HEK293 (cell line): Measurements from ENCODE around the gene PCDH15.
A peak's percentile ranks its signal among the peaks of the same experiment; 100 is the strongest.

Source experiments
- CTCF ChIA-PET: fragments of 350-600 bp; formaldehyde crosslinking; extraction: SDS; loops from one replicate; lab custom pipeline; 2021; ENCODE audit warnings: antibody characterized with exemption; lab: Yijun Ruan, JAX
- POLR2A ChIA-PET: fragments of 300-600 bp; formaldehyde crosslinking; extraction: SDS; loops from one replicate; lab custom pipeline; 2020; ENCODE audit warnings: antibody characterized with exemption, inconsistent platforms; lab: Yijun Ruan, JAX
- H3K27ac ChIP-seq: fragments of 200-500 bp; sonication (Bioruptor generic); 2 replicates; pipeline ENCODE4 v1.5.1; 2014; ENCODE audit warnings: low read depth, low read length, control low read depth, inconsistent platforms; ENCODE audit errors: extremely low read depth
- H3K36me3 ChIP-seq, 2 experiments: fragments of 200-500 bp in 1 of 2; sonication (Bioruptor generic) in 1 of 2; 1 replicate in 1 of 2; 2 replicates in 1 of 2; pipeline ENCODE4 v1.5.1; 2014 to 2017; ENCODE audit warnings: inconsistent platforms in 2 of 2, low read length in 2 of 2; ENCODE audit not compliant: control insufficient read depth in 2 of 2, insufficient read depth in 1 of 2
- H3K4me1 ChIP-seq: fragments of 200-500 bp; sonication (Bioruptor generic); 2 replicates; pipeline ENCODE4 v1.5.1; 2014; ENCODE audit warnings: mild to moderate bottlenecking, low read length, inconsistent platforms; ENCODE audit not compliant: control insufficient read depth, insufficient read depth
- H3K4me3 ChIP-seq: 2 replicates; pipeline ENCODE4 v1.5.1; 2011; ENCODE audit warnings: low read depth, mild to moderate bottlenecking, control low read depth, low read length, moderate library complexity
- H3K9me3 ChIP-seq: fragments of 200-500 bp; sonication (Bioruptor generic); 2 replicates; pipeline ENCODE4 v1.5.1; 2014; ENCODE audit warnings: low read depth, low read length, inconsistent platforms; ENCODE audit not compliant: control insufficient read depth, insufficient read depth
- BCL11B ChIP-seq: fragments of 450-650 bp; formaldehyde crosslinking; IDR thresholded peaks from 2 replicates; pipeline ENCODE4 v1.5.1; 2016; ENCODE audit warnings: low read depth, missing biosample characterization, missing genetic modification characterization
- GFI1B ChIP-seq: fragments of 450-650 bp; formaldehyde crosslinking; IDR thresholded peaks from 2 replicates; pipeline ENCODE4 v1.5.1; 2016; ENCODE audit warnings: missing biosample characterization, missing genetic modification characterization
- PRDM6 ChIP-seq: fragments of 450-650 bp; formaldehyde crosslinking; IDR thresholded peaks from 2 replicates; pipeline ENCODE4 v1.5.1; 2017; ENCODE audit warnings: missing biosample characterization, missing genetic modification characterization
- TCF7L2 ChIP-seq: IDR thresholded peaks from 2 replicates; pipeline ENCODE4 v1.6.1; 2011; ENCODE audit warnings: low read depth, mild to moderate bottlenecking, inconsistent platforms, low read length, moderate library complexity, borderline replicate concordance
- YY2 ChIP-seq: fragments of 450-650 bp; formaldehyde crosslinking; IDR thresholded peaks from 2 replicates; pipeline ENCODE4 v1.5.1; 2016; ENCODE audit warnings: missing biosample characterization, missing genetic modification characterization
- ZBTB7A ChIP-seq: fragments of 450-650 bp; formaldehyde crosslinking; IDR thresholded peaks from 2 replicates; pipeline ENCODE4 v1.5.1; 2016; ENCODE audit warnings: low read depth, missing biosample characterization, missing genetic modification characterization
- ZFHX2 ChIP-seq: fragments of 450-650 bp; formaldehyde crosslinking; conservative IDR thresholded peaks from 2 replicates; pipeline ENCODE4 v1.5.1; 2016; ENCODE audit warnings: missing biosample characterization, missing genetic modification characterization
- ZFP69B ChIP-seq: fragments of 450-650 bp; formaldehyde crosslinking; IDR thresholded peaks from 2 replicates; pipeline ENCODE4 v1.5.1; 2016; ENCODE audit warnings: missing biosample characterization, missing genetic modification characterization
- ZNF133 ChIP-seq: fragments of 450-650 bp; formaldehyde crosslinking; IDR thresholded peaks from 2 replicates; pipeline ENCODE4 v1.5.1; 2016; ENCODE audit warnings: missing biosample characterization, missing genetic modification characterization
- ZNF157 ChIP-seq: fragments of 450-650 bp; formaldehyde crosslinking; IDR thresholded peaks from 2 replicates; pipeline ENCODE4 v1.5.1; 2016; ENCODE audit warnings: missing biosample characterization, missing genetic modification characterization
- ZNF248 ChIP-seq: fragments of 450-650 bp; formaldehyde crosslinking; IDR thresholded peaks from 2 replicates; pipeline ENCODE4 v1.5.1; 2017; ENCODE audit warnings: missing biosample characterization, missing genetic modification characterization
- ZNF366 ChIP-seq: fragments of 450-650 bp; formaldehyde crosslinking; conservative IDR thresholded peaks from 2 replicates; pipeline ENCODE4 v1.5.1; 2016; ENCODE audit warnings: missing biosample characterization, missing genetic modification characterization
- ZNF544 ChIP-seq: fragments of 450-650 bp; formaldehyde crosslinking; IDR thresholded peaks from 2 replicates; pipeline ENCODE4 v1.5.0; 2017; ENCODE audit warnings: missing biosample characterization, missing genetic modification characterization
- ZNF555 ChIP-seq: fragments of 450-650 bp; formaldehyde crosslinking; conservative IDR thresholded peaks from 2 replicates; pipeline ENCODE4 v1.5.1; 2017; ENCODE audit warnings: missing biosample characterization, mild to moderate bottlenecking, missing genetic modification characterization, inconsistent platforms
- ZNF560 ChIP-seq: fragments of 450-650 bp; formaldehyde crosslinking; IDR thresholded peaks from 2 replicates; pipeline ENCODE4 v1.5.1; 2017; ENCODE audit warnings: missing biosample characterization, missing genetic modification characterization, borderline replicate concordance
- ZNF623 ChIP-seq: fragments of 450-650 bp; formaldehyde crosslinking; IDR thresholded peaks from 2 replicates; pipeline ENCODE4 v1.5.1; 2016; ENCODE audit warnings: missing biosample characterization, missing genetic modification characterization
- ZNF624 ChIP-seq: fragments of 450-650 bp; formaldehyde crosslinking; IDR thresholded peaks from 2 replicates; pipeline ENCODE4 v1.5.1; 2017; ENCODE audit warnings: missing biosample characterization, missing genetic modification characterization
- ZNF677 ChIP-seq: fragments of 450-650 bp; IDR thresholded peaks from 2 replicates; pipeline ENCODE4 v1.5.0; 2018; ENCODE audit warnings: missing biosample characterization, mild to moderate bottlenecking, missing genetic modification characterization, moderate library complexity
- ZNF792 ChIP-seq: fragments of 450-650 bp; formaldehyde crosslinking; IDR thresholded peaks from 2 replicates; pipeline ENCODE4 v1.5.1; 2016; ENCODE audit warnings: missing biosample characterization, missing genetic modification characterization
- ZXDB ChIP-seq: fragments of 450-650 bp; formaldehyde crosslinking; IDR thresholded peaks from 2 replicates; pipeline ENCODE4 v1.5.1; 2016; ENCODE audit warnings: missing biosample characterization, missing genetic modification characterization
- TF ChIP-seq, protein P1 (sequence below): fragments of 450-650 bp; formaldehyde crosslinking; IDR thresholded peaks from 2 replicates; pipeline ENCODE4 v1.5.1; 2016; ENCODE audit warnings: missing biosample characterization, missing genetic modification characterization, borderline replicate concordance
- TF ChIP-seq, protein P2 (sequence below): fragments of 450-650 bp; formaldehyde crosslinking; IDR thresholded peaks from 2 replicates; pipeline ENCODE4 v1.5.1; 2017; ENCODE audit warnings: missing biosample characterization, missing genetic modification characterization
- TF ChIP-seq, protein P3 (sequence below): fragments of 450-650 bp; formaldehyde crosslinking; IDR thresholded peaks from 2 replicates; pipeline ENCODE4 v1.5.1; 2016; ENCODE audit warnings: missing biosample characterization, missing genetic modification characterization

The PCDH15 gene

DNA sequence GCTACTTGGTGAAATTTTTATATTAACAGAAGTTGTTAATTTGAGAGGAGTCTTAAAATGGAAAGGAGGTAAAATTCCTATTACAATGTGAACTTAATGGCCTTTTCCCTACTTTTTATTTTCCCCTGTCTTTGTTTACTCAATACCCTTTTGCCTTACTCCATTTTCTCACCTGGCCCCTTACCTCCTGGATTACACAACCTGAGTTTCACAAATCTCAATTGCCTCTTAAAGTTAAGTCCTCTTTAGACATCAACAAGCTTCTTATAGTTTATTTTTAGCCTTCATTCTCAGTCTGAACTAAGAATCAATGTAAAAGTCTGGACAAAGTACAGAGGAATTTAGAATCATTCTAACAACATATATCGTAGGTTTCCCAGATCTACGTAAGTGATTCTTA, 247.0 kb downstream of the PCDH15 start (continued):
- TF ChIP-seq, protein P1, sequence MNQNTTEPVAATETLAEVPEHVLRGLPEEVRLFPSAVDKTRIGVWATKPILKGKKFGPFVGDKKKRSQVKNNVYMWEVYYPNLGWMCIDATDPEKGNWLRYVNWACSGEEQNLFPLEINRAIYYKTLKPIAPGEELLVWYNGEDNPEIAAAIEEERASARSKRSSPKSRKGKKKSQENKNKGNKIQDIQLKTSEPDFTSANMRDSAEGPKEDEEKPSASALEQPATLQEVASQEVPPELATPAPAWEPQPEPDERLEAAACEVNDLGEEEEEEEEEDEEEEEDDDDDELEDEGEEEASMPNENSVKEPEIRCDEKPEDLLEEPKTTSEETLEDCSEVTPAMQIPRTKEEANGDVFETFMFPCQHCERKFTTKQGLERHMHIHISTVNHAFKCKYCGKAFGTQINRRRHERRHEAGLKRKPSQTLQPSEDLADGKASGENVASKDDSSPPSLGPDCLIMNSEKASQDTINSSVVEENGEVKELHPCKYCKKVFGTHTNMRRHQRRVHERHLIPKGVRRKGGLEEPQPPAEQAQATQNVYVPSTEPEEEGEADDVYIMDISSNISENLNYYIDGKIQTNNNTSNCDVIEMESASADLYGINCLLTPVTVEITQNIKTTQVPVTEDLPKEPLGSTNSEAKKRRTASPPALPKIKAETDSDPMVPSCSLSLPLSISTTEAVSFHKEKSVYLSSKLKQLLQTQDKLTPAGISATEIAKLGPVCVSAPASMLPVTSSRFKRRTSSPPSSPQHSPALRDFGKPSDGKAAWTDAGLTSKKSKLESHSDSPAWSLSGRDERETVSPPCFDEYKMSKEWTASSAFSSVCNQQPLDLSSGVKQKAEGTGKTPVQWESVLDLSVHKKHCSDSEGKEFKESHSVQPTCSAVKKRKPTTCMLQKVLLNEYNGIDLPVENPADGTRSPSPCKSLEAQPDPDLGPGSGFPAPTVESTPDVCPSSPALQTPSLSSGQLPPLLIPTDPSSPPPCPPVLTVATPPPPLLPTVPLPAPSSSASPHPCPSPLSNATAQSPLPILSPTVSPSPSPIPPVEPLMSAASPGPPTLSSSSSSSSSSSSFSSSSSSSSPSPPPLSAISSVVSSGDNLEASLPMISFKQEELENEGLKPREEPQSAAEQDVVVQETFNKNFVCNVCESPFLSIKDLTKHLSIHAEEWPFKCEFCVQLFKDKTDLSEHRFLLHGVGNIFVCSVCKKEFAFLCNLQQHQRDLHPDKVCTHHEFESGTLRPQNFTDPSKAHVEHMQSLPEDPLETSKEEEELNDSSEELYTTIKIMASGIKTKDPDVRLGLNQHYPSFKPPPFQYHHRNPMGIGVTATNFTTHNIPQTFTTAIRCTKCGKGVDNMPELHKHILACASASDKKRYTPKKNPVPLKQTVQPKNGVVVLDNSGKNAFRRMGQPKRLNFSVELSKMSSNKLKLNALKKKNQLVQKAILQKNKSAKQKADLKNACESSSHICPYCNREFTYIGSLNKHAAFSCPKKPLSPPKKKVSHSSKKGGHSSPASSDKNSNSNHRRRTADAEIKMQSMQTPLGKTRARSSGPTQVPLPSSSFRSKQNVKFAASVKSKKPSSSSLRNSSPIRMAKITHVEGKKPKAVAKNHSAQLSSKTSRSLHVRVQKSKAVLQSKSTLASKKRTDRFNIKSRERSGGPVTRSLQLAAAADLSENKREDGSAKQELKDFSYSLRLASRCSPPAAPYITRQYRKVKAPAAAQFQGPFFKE (tag by site-specific recombination): no peak
- TF ChIP-seq ZFHX2 (tag by site-specific recombination): no peak
- no peak for TF ChIP-seq ZNF792 (tag by site-specific recombination)
- no peak for TF ChIP-seq ZBTB7A (tag by site-specific recombination)
- no peak for TF ChIP-seq ZXDB (tag by site-specific recombination)
- no peak for TF ChIP-seq ZNF544 (tag by site-specific recombination)
- TF ChIP-seq GFI1B: no peak
- TF ChIP-seq, all 188 proteins: peak for 0

DNA sequence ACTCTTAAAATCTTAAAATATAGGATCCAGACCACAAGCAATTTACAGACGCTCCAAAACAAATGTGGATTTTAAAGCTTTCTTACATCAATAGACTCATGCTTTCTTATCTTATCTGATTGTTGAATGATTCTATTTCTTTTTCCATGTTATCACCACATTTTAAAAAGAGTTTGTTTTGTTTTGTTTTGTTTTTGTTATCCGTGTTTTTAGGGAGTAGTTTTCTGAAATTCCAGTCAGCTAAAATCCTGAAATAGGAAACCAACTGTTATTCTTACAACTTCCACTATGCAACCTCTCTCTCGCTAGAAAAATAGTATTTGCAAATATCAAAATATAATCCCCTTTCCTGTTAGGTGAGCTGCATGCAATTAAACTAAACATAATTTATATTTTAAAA, 251.0 kb downstream of the PCDH15 start:
- TF ChIP-seq TCF7L2 (peak; percentile 75; the same call in 1 of the 2 replicates), PRDM6 (tag by site-specific recombination) (no peak)
- CTCF ChIA-PET: no interaction called here
- POLR2A ChIA-PET: no interaction called here

DNA sequence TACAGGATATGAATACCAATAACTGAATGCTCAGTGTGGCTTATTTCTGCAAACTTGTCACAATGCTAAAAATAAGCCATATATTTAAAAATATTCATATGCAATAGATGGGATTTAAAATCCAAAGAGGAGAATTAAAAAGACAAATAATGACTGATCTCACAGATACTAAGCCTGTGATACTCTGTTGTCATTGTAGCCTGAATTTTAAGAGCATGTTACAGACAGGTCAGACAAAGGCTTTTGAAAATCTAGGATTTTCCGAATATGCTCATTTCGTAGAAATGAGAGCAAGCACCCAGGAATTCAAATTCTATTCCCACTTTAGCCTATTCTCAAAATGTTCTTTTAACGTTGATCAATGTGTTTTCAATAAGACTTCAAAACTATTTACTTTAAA, 269.7 kb downstream of the PCDH15 start:
- Histone ChIP-seq H3K4me1 (no peaks in the 10 kb centered on the region), H3K9me3 (no peaks in the 10 kb centered on the region), H3K4me3 (no peak overlapping the region), H3K36me3 (no peaks in the 10 kb centered on the region), H3K27ac (no peak overlapping the region)
- POLR2A ChIA-PET: no interaction called here
- CTCF ChIA-PET: no interaction called here
- no peak for TF ChIP-seq ZFP69B
- no peak for TF ChIP-seq YY2 (tag by site-specific recombination)
- no peak for TF ChIP-seq ZNF366 (tag by site-specific recombination)
- no peak for TF ChIP-seq ZNF555 (tag by site-specific recombination)
- TF ChIP-seq, protein P2, sequence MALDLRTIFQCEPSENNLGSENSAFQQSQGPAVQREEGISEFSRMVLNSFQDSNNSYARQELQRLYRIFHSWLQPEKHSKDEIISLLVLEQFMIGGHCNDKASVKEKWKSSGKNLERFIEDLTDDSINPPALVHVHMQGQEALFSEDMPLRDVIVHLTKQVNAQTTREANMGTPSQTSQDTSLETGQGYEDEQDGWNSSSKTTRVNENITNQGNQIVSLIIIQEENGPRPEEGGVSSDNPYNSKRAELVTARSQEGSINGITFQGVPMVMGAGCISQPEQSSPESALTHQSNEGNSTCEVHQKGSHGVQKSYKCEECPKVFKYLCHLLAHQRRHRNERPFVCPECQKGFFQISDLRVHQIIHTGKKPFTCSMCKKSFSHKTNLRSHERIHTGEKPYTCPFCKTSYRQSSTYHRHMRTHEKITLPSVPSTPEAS (tag by site-specific recombination): no peak
- TF ChIP-seq ZNF248 (tag by site-specific recombination): no peak
- TF ChIP-seq ZNF560 (tag by site-specific recombination): no peak
- no peak for TF ChIP-seq ZNF677 (tag by site-specific recombination)
- no peak for TF ChIP-seq BCL11B (tag by site-specific recombination)
- TF ChIP-seq ZNF157 (tag by site-specific recombination): no peak
- TF ChIP-seq, protein P3, sequence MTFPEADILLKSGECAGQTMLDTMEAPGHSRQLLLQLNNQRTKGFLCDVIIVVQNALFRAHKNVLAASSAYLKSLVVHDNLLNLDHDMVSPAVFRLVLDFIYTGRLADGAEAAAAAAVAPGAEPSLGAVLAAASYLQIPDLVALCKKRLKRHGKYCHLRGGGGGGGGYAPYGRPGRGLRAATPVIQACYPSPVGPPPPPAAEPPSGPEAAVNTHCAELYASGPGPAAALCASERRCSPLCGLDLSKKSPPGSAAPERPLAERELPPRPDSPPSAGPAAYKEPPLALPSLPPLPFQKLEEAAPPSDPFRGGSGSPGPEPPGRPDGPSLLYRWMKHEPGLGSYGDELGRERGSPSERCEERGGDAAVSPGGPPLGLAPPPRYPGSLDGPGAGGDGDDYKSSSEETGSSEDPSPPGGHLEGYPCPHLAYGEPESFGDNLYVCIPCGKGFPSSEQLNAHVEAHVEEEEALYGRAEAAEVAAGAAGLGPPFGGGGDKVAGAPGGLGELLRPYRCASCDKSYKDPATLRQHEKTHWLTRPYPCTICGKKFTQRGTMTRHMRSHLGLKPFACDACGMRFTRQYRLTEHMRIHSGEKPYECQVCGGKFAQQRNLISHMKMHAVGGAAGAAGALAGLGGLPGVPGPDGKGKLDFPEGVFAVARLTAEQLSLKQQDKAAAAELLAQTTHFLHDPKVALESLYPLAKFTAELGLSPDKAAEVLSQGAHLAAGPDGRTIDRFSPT (tag by site-specific recombination): no peak
- no peak for TF ChIP-seq ZNF623 (tag by site-specific recombination)
- TF ChIP-seq ZNF624: no peak
- TF ChIP-seq ZNF133 (tag by site-specific recombination): no peak

More for the DNA sequence above, 251.0 kb downstream of the PCDH15 start:
- Histone ChIP-seq H3K4me3 (no peak overlapping the region), H3K9me3 (no peaks in the 10 kb centered on the region), H3K27ac (no peak overlapping the region), H3K4me1 (no peaks in the 10 kb centered on the region), H3K36me3 (no peaks in the 10 kb centered on the region)
